ENCODE results near the gene CACNA1C. TPM values are rescaled to one million over a fixed set of nuclear protein-coding genes. Genes with fewer than 3 reads are reported as not detected.
A peak's percentile ranks its signal among the peaks of the same experiment; 100 is the strongest.

CACNA1C gene
- total RNA-seq, 4 donors from 2014 or later = 5.2 to 12.9 (median 6.3) TPM

GRCh38 chr12:2165927-2166326 lies 113.1 kb downstream of the CACNA1C start:
- H3K4me3 ChIP-seq = no peak overlapping the region
- no peak overlapping the region for H3K27ac ChIP-seq
- WGBS, 2 donors = 84 to 85% methylated on average over 3 of the region's 3 CpGs
- peaks cover 0 to 36% (median 8%) of the 10 kb centered on the region in 4 donors for H3K4me1 ChIP-seq
- H3K36me3 ChIP-seq = no peaks in the 10 kb centered on the region
- H3K9me3 ChIP-seq = peaks cover 0 to 25% (median 0%) of the 10 kb centered on the region in 4 donors
- no peak for DNase-seq (ENCODE audit: low spot score in 2 of 2)
- no peaks in the 10 kb centered on the region for H3K27me3 ChIP-seq
- no peak for TF ChIP-seq CTCF (IDR thresholded peaks at IDR 0.05)
- no peak for TF ChIP-seq POLR2A (IDR thresholded peaks at IDR 0.05)
- TF ChIP-seq EP300 (IDR thresholded peaks at IDR 0.05) = no peak

- no peak for TF ChIP-seq CTCF (IDR thresholded peaks at IDR 0.05)
- TF ChIP-seq EP300 (IDR thresholded peaks at IDR 0.05) = no peak
- no peak for TF ChIP-seq POLR2A (IDR thresholded peaks at IDR 0.05)
- DNase-seq (ENCODE audit: low spot score in 2 of 2) = no peak
- Histone ChIP-seq H3K9me3 (peaks cover 0 to 25% (median 0%) of the 10 kb centered on the region in 4 donors), H3K36me3 (no peaks in the 10 kb centered on the region), H3K27ac (no peak overlapping the region), H3K4me3 (no peak overlapping the region), H3K4me1 (peaks cover 0 to 28% (median 8%) of the 10 kb centered on the region in 4 donors), H3K27me3 (no peaks in the 10 kb centered on the region)
- 87 to 90% methylated on average over 5 of the region's 5 CpGs for WGBS, 2 donors
These were observed 113.9 kb downstream of the CACNA1C start for GRCh38 chr12:2166696-2167095.

- H3K4me3 ChIP-seq = no peak overlapping the region
- TF ChIP-seq EP300 (IDR thresholded peaks at IDR 0.05) (no peak), CTCF (IDR thresholded peaks at IDR 0.05) (no peak)
- peaks cover 0 to 23% (median 3%) of the 10 kb centered on the region in 4 donors for H3K4me1 ChIP-seq
- H3K36me3 ChIP-seq = no peaks in the 10 kb centered on the region
- H3K27me3 ChIP-seq = no peaks in the 10 kb centered on the region
- no peak overlapping the region for H3K27ac ChIP-seq
- no peak for DNase-seq (ENCODE audit: low spot score in 2 of 2)
- H3K9me3 ChIP-seq = peaks cover 0 to 25% (median 0%) of the 10 kb centered on the region in 4 donors
These were observed 114.4 kb downstream of the CACNA1C start for GRCh38 chr12:2167231-2167630.

GRCh38 chr12:2168808-2169207 lies 116.0 kb downstream of the CACNA1C start:
- H3K9me3 ChIP-seq = peaks cover 0 to 25% (median 0%) of the 10 kb centered on the region in 4 donors
- 88 to 94% methylated on average over 6 of the region's 6 CpGs for WGBS, 2 donors
- peaks cover 0 to 8% (median 0%) of the 10 kb centered on the region in 4 donors for H3K4me1 ChIP-seq
- H3K4me3 ChIP-seq = no peak overlapping the region
- H3K36me3 ChIP-seq = no peaks in the 10 kb centered on the region
- no peaks in the 10 kb centered on the region for H3K27me3 ChIP-seq
- DNase-seq (ENCODE audit: low spot score in 2 of 2) = no peak
- TF ChIP-seq EP300 (IDR thresholded peaks at IDR 0.05) (no peak), CTCF (IDR thresholded peaks at IDR 0.05) (no peak), POLR2A (IDR thresholded peaks at IDR 0.05) (no peak)
- no peak overlapping the region for H3K27ac ChIP-seq

- H3K4me3 ChIP-seq = no peak overlapping the region
- no peaks in the 10 kb centered on the region for H3K36me3 ChIP-seq
- WGBS, 2 donors = 87 to 91% methylated on average over 4 of the region's 4 CpGs
- no peak for TF ChIP-seq EP300 (IDR thresholded peaks at IDR 0.05)
- TF ChIP-seq POLR2A (IDR thresholded peaks at IDR 0.05) = no peak
- TF ChIP-seq CTCF (IDR thresholded peaks at IDR 0.05) = no peak
- H3K4me1 ChIP-seq = peaks cover 0 to 4% (median 0%) of the 10 kb centered on the region in 4 donors
- H3K27ac ChIP-seq = peak overlapping the region in 1 of 4 donors; percentile 11
- H3K27me3 ChIP-seq = no peaks in the 10 kb centered on the region
- no peak for DNase-seq (ENCODE audit: low spot score in 2 of 2)
- peaks cover 0 to 25% (median 0%) of the 10 kb centered on the region in 4 donors for H3K9me3 ChIP-seq
These were observed 116.7 kb downstream of the CACNA1C start for GRCh38 chr12:2169489-2169888.

All from tibial nerve (tissue), 4 donors.